K562 (cell line): Measurements from ENCODE around the gene WDR91. TPM values are rescaled to one million over a fixed set of nuclear protein-coding genes. Genes with fewer than 3 reads are reported as not detected.

ENCODE experiments used
- BCOR ChIP-seq: fragments of 450-650 bp; IDR thresholded peaks from 2 replicates; pipeline ENCODE4 v1.6.1; 2016
- CBX3 ChIP-seq, 2 experiments: IDR thresholded peaks; 1 replicate in 1 of 2; 2 replicates in 1 of 2; pipeline ENCODE4 v1.6.1; 2012; ENCODE audit warnings: inconsistent platforms in 2 of 2, low read length in 2 of 2, borderline replicate concordance in 1 of 2, control low read depth in 1 of 2
- CSDE1 ChIP-seq, 2 experiments: fragments of 450-650 bp; IDR thresholded peaks; 2 replicates each; pipeline ENCODE4 v1.6.1; 2016; ENCODE audit warnings: mild to moderate bottlenecking in 1 of 2
- FOXJ3 ChIP-seq: sonication (generic); formaldehyde crosslinking; IDR thresholded peaks from 2 replicates; pipeline ENCODE4 v1.4.0; 2020; ENCODE audit warnings: mild to moderate bottlenecking, missing genetic modification reagents
- KLF16 ChIP-seq: IDR thresholded peaks from 2 replicates; pipeline ENCODE4 v1.6.1; 2016; ENCODE audit warnings: antibody characterized with exemption
- MCM7 ChIP-seq, 2 experiments: fragments of 450-650 bp; IDR thresholded peaks; 2 replicates each; pipeline ENCODE4 v1.6.1; 2016 to 2018
- MTA3 ChIP-seq: fragments of 450-650 bp; formaldehyde crosslinking; IDR thresholded peaks from 2 replicates; pipeline ENCODE4 v1.6.1; 2017; ENCODE audit warnings: mild to moderate bottlenecking, borderline replicate concordance
- MYBL2 ChIP-seq, 2 experiments: fragments of 450-650 bp in 1 of 2; sonication (generic) in 1 of 2; formaldehyde crosslinking in 1 of 2; IDR thresholded peaks; 2 replicates each; pipeline versions ENCODE4 v1.6.1 to v1.8.1; 2017 to 2022; ENCODE audit warnings: borderline replicate concordance in 1 of 2, inconsistent platforms in 1 of 2, low read depth in 1 of 2, mild to moderate bottlenecking in 1 of 2, missing genetic modification reagents in 1 of 2, moderate library complexity in 1 of 2
- POLR2AphosphoS5 ChIP-seq: IDR thresholded peaks from 2 replicates; pipeline ENCODE4 v1.6.1; 2011; ENCODE audit warnings: mild to moderate bottlenecking, low read depth, low read length, moderate library complexity; ENCODE audit not compliant: control insufficient read depth, insufficient read depth
- PRMT5 ChIP-seq: sonication (generic); formaldehyde crosslinking; IDR thresholded peaks from 2 replicates; pipeline ENCODE4 v1.5.0; 2020; ENCODE audit warnings: missing genetic modification reagents
- RBM25 ChIP-seq: fragments of 200-400 bp; formaldehyde crosslinking; IDR thresholded peaks from 2 replicates; pipeline ENCODE4 v1.6.1; 2018; ENCODE audit warnings: low read length, low read depth, moderate library complexity; ENCODE audit not compliant: severe bottlenecking
- SMARCC2 ChIP-seq: fragments of 450-650 bp; IDR thresholded peaks from 2 replicates; pipeline ENCODE4 v1.6.1; 2017; ENCODE audit warnings: antibody characterized with exemption, moderate library complexity, mild to moderate bottlenecking, low read depth
- ZC3H11A ChIP-seq: IDR thresholded peaks from 2 replicates; pipeline ENCODE4 v1.6.1; 2012; ENCODE audit warnings: low read depth, low read length, improper control_type of control experiment
- ZNF717 ChIP-seq: fragments of 250-450 bp; sonication (Bioruptor Pico); IDR thresholded peaks from 2 replicates; pipeline ENCODE4 v1.5.0; 2021
- ZNF778 ChIP-seq: fragments of 450-650 bp; formaldehyde crosslinking; IDR thresholded peaks from 2 replicates; pipeline ENCODE4 v1.4.0; 2020; ENCODE audit warnings: mild to moderate bottlenecking, moderate library complexity
- polyA plus RNA-seq, 8 experiments: library from polyadenylated mRNA; depleted of rRNA in 4 of 8; stranded (reverse) in 5 of 8; unstranded in 3 of 8; fragments of >200 nt; fragmentation: Nextera tagmentation in 2 of 8; fragmentation: Illumina TruSeq in 1 of 8; extraction: Ambion mirVana in 2 of 8; extraction: Trizol in 1 of 8; gene quantifications; 2 replicates each; pipeline versions ENCODE4 v1.2.1 to v1.2.3, GENCODE V29; 2011 to 2014; ENCODE audit warnings: inconsistent platforms in 1 of 8, missing spikeins in 1 of 8
- total RNA-seq, 7 experiments: library from RNA; depleted of rRNA in 6 of 7; stranded (reverse); fragments of >200 nt in 6 of 7; fragmentation: Illumina TruSeq in 2 of 7; extraction: Trizol in 2 of 7; gene quantifications; 2 replicates each; pipeline versions ENCODE4 v1.2.1 to v1.2.3, GENCODE V29; 2011 to 2021; ENCODE audit warnings: low replicate concordance in 1 of 7
- TF ChIP-seq, protein P1 (sequence below): fragments of 450-650 bp; IDR thresholded peaks from 2 replicates; pipeline ENCODE4 v1.6.1; 2017; ENCODE audit warnings: antibody characterized with exemption, mild to moderate bottlenecking
- TF ChIP-seq, protein P2 (sequence below): fragments of 250-450 bp; sonication (Bioruptor Pico); IDR thresholded peaks from 2 replicates; pipeline ENCODE4 v1.8.0; 2022; ENCODE audit warnings: moderate library complexity, mild to moderate bottlenecking, inconsistent platforms
- TF ChIP-seq, protein P3 (sequence below): fragments of 200-800 bp; sonication (Bioruptor generic); IDR thresholded peaks from 2 replicates; pipeline ENCODE4 v1.6.1; 2016; ENCODE audit warnings: missing genetic modification characterization, missing compliant biosample characterization

Gene WDR91
- total and polyA plus RNA-seq, 9 of the 15 experiments (the other 6 are each of a cell fraction or from before 2014, with no cell fraction given): 1.9 to 18.2 (median 9.8) TPM

DNA sequence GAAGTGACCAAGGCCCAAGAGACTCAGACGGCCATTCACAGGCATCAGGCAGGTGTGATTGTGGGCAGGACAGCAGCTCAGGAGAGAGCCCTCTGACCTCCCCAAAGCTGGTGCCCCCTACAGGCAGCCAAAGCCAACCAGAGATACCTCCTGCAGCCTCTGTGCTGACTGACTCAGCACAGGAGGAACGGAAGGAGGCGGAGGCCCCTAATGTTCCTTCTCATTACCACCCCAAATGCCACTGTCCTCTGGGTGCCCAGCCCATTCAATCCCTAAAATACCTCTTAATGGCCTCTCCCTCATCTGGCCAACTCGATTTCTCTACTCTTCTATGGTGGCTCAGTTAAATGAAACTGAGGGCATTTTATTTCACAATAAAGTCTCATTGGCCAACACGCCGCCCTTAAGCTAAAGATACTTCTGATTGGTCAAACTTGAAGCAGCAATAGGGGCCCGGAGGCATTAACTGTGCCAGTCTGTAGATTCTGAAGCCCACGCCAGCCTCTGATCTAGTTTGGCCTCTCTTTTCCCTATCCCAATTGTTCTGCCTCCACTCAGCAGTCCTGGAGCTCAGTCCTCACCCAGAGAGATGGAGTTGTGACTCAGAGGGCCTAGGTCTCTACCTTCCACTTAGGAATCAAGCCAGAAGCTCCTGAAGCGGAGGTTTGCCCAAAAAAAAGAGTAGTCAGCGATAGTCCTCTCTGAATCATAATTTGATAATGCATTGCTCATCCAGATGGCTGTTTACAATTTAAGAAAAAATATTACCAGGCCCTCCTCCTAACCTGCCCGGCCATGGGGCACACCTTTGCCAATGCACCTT lies 42.0 kb downstream of the WDR91 start (continued):
- TF ChIP-seq, protein P1, sequence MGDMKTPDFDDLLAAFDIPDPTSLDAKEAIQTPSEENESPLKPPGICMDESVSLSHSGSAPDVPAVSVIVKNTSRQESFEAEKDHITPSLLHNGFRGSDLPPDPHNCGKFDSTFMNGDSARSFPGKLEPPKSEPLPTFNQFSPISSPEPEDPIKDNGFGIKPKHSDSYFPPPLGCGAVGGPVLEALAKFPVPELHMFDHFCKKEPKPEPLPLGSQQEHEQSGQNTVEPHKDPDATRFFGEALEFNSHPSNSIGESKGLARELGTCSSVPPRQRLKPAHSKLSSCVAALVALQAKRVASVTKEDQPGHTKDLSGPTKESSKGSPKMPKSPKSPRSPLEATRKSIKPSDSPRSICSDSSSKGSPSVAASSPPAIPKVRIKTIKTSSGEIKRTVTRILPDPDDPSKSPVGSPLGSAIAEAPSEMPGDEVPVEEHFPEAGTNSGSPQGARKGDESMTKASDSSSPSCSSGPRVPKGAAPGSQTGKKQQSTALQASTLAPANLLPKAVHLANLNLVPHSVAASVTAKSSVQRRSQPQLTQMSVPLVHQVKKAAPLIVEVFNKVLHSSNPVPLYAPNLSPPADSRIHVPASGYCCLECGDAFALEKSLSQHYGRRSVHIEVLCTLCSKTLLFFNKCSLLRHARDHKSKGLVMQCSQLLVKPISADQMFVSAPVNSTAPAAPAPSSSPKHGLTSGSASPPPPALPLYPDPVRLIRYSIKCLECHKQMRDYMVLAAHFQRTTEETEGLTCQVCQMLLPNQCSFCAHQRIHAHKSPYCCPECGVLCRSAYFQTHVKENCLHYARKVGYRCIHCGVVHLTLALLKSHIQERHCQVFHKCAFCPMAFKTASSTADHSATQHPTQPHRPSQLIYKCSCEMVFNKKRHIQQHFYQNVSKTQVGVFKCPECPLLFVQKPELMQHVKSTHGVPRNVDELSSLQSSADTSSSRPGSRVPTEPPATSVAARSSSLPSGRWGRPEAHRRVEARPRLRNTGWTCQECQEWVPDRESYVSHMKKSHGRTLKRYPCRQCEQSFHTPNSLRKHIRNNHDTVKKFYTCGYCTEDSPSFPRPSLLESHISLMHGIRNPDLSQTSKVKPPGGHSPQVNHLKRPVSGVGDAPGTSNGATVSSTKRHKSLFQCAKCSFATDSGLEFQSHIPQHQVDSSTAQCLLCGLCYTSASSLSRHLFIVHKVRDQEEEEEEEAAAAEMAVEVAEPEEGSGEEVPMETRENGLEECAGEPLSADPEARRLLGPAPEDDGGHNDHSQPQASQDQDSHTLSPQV: peak; percentile 62; the same call in 1 of the 2 replicates
- TF ChIP-seq, protein P2, sequence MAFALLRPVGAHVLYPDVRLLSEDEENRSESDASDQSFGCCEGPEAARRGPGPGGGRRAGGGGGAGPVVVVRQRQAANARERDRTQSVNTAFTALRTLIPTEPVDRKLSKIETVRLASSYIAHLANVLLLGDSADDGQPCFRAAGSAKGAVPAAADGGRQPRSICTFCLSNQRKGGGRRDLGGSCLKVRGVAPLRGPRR (CRISPR knock-in tag): no peak
- TF ChIP-seq PRMT5 (no peak), ZC3H11A (no peak), ZNF717 (CRISPR knock-in tag) (no peak), ZNF778 (CRISPR knock-in tag) (no peak), POLR2AphosphoS5 (peak; percentile 48; the same call in 1 of the 2 replicates), FOXJ3 (CRISPR knock-in tag) (no peak), MYBL2 (IDR thresholded peaks at IDR 0.05; ENCODE audit: low read depth) (no peak), MYBL2 (CRISPR knock-in tag; IDR thresholded peaks at IDR 0.05; ENCODE audit: borderline replicate concordance) (no peak), MCM7 (IDR thresholded peaks at IDR 0.05) (no peak), CBX3 (IDR thresholded peaks at IDR 0.05; ENCODE audit: borderline replicate concordance in 1 of 2, low read length in 2 of 2) (peak in 1 of 2 experiments; percentile 59; a peak in 1 of 3 replicates), RBM25 (no peak), KLF16 (no peak), BCOR (no peak; the same call in 1 of the 2 replicates), MTA3 (0 out of 2 replicates have a peak, but pooled peaks have one; percentile 36), CSDE1 (IDR thresholded peaks at IDR 0.05) (no peak), SMARCC2 (no peak)
- TF ChIP-seq, protein P3, sequence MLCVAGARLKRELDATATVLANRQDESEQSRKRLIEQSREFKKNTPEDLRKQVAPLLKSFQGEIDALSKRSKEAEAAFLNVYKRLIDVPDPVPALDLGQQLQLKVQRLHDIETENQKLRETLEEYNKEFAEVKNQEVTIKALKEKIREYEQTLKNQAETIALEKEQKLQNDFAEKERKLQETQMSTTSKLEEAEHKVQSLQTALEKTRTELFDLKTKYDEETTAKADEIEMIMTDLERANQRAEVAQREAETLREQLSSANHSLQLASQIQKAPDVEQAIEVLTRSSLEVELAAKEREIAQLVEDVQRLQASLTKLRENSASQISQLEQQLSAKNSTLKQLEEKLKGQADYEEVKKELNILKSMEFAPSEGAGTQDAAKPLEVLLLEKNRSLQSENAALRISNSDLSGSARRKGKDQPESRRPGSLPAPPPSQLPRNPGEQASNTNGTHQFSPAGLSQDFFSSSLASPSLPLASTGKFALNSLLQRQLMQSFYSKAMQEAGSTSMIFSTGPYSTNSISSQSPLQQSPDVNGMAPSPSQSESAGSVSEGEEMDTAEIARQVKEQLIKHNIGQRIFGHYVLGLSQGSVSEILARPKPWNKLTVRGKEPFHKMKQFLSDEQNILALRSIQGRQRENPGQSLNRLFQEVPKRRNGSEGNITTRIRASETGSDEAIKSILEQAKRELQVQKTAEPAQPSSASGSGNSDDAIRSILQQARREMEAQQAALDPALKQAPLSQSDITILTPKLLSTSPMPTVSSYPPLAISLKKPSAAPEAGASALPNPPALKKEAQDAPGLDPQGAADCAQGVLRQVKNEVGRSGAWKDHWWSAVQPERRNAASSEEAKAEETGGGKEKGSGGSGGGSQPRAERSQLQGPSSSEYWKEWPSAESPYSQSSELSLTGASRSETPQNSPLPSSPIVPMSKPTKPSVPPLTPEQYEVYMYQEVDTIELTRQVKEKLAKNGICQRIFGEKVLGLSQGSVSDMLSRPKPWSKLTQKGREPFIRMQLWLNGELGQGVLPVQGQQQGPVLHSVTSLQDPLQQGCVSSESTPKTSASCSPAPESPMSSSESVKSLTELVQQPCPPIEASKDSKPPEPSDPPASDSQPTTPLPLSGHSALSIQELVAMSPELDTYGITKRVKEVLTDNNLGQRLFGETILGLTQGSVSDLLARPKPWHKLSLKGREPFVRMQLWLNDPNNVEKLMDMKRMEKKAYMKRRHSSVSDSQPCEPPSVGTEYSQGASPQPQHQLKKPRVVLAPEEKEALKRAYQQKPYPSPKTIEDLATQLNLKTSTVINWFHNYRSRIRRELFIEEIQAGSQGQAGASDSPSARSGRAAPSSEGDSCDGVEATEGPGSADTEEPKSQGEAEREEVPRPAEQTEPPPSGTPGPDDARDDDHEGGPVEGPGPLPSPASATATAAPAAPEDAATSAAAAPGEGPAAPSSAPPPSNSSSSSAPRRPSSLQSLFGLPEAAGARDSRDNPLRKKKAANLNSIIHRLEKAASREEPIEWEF (CRISPR knock-in tag): no peak
